ENCODE measurements around the gene RTKN.

Gene RTKN

GRCh38 chr2:74390606-74391005, 51.1 kb downstream of the RTKN start:
- Mint-ChIP-seq H3K4me3 (peak overlapping the region; percentile 89 to 93), H3K9me3 (no peaks in the 10 kb centered on the region), H3K27ac (no peak overlapping the region), H3K4me1 (no peaks in the 10 kb centered on the region), H3K27me3 (no peaks in the 10 kb centered on the region)
- ATAC-seq (no peak), DNase-seq (no peak)

GRCh38 chr2:74387346-74387745, 54.4 kb downstream of the RTKN start:
- peak; percentile 22 for ATAC-seq
- no peaks in the 10 kb centered on the region for H3K9me3 Mint-ChIP-seq
- H3K27ac Mint-ChIP-seq = no peak overlapping the region

GRCh38 chr2:74385396-74385795, 56.3 kb downstream of the RTKN start:
- Mint-ChIP-seq H3K27me3 (no peaks in the 10 kb centered on the region), H3K4me3 (no peak overlapping the region), H3K4me1 (peaks cover 16% of the 10 kb centered on the region), H3K9me3 (no peaks in the 10 kb centered on the region), H3K27ac (no peak overlapping the region)
- ATAC-seq (no peak), DNase-seq (no peak)

More at GRCh38 chr2:74387346-74387745, 54.4 kb downstream of the RTKN start:
- Mint-ChIP-seq H3K27me3 (no peaks in the 10 kb centered on the region), H3K4me1 (no peaks in the 10 kb centered on the region), H3K4me3 (no peak overlapping the region)
- no peak for DNase-seq

- H3K4me1 Mint-ChIP-seq = peaks cover 29% of the 10 kb centered on the region
Observed at GRCh38 chr2:74384051-74384450, 57.7 kb downstream of the RTKN start.

GRCh38 chr2:74383254-74383653, 58.5 kb downstream of the RTKN start:
- Mint-ChIP-seq H3K4me1 (peaks cover 36% of the 10 kb centered on the region), H3K27ac (no peak overlapping the region), H3K9me3 (no peaks in the 10 kb centered on the region), H3K4me3 (no peak overlapping the region), H3K27me3 (no peaks in the 10 kb centered on the region)
- ATAC-seq = no peak
- no peak for DNase-seq

More at GRCh38 chr2:74384051-74384450, 57.7 kb downstream of the RTKN start:
- H3K27ac Mint-ChIP-seq = no peak overlapping the region
- no peaks in the 10 kb centered on the region for H3K27me3 Mint-ChIP-seq
- no peak for ATAC-seq
- H3K9me3 Mint-ChIP-seq = no peaks in the 10 kb centered on the region
- DNase-seq = no peak
- H3K4me3 Mint-ChIP-seq = no peak overlapping the region

- Mint-ChIP-seq H3K27ac (no peak overlapping the region), H3K4me3 (no peak overlapping the region), H3K9me3 (no peaks in the 10 kb centered on the region), H3K4me1 (peaks cover 41% of the 10 kb centered on the region), H3K27me3 (no peaks in the 10 kb centered on the region)
- ATAC-seq = no peak
- no peak for DNase-seq
Observed at GRCh38 chr2:74381751-74382150, 60.0 kb downstream of the RTKN start.

- H3K27ac Mint-ChIP-seq = no peak within 1 kb of the TSS
Observed at GRCh38 chr2:74379851-74380789, 61.6 kb downstream of the RTKN start, which contains the start of gene DCTN1. Gene DCTN1, minus strand, starts transcription at chr2:74380311. Its CDS starts 274 bp downstream, at chr2:74380037.

GRCh38 chr2:74378007-74378406, 63.7 kb downstream of the RTKN start:
- ATAC-seq = no peak
- Mint-ChIP-seq H3K9me3 (no peaks in the 10 kb centered on the region), H3K4me3 (no peak overlapping the region), H3K27me3 (no peaks in the 10 kb centered on the region), H3K27ac (no peak overlapping the region), H3K4me1 (peaks cover 50% of the 10 kb centered on the region)
- no peak for DNase-seq

More at GRCh38 chr2:74379851-74380789, 61.6 kb downstream of the RTKN start, which contains the start of gene DCTN1:
- peak; percentile 85 for ATAC-seq
- H3K9me3 Mint-ChIP-seq = no peaks in the 10 kb centered on the region
- peak in 1 of 2 donors; percentile 13 for DNase-seq
- H3K4me1 Mint-ChIP-seq = peaks cover 50% of the 10 kb centered on the region
- H3K27me3 Mint-ChIP-seq = no peaks in the 10 kb centered on the region
- peak within 1 kb of the TSS; percentile 14 to 20 for H3K4me3 Mint-ChIP-seq

GRCh38 chr2:74375838-74376237, 65.9 kb downstream of the RTKN start:
- ATAC-seq = no peak
- H3K27me3 Mint-ChIP-seq = no peaks in the 10 kb centered on the region
- peaks cover 38% of the 10 kb centered on the region for H3K4me1 Mint-ChIP-seq
- H3K27ac Mint-ChIP-seq = peak overlapping the region in 1 of 2 donors; percentile 19
- H3K4me3 Mint-ChIP-seq = no peak overlapping the region
- no peaks in the 10 kb centered on the region for H3K9me3 Mint-ChIP-seq
- DNase-seq = no peak

All from stimulated activated naive CD8-positive, alpha-beta T cell treated with anti-CD3 and anti-CD28 coated beads, Interleukin-15, amount 100 ng/mL, for 72 hours (primary cell).